Prostate gland (tissue), 2 donors: ENCODE results near the gene ARHGAP11A. TPM values are rescaled to one million over a fixed set of nuclear protein-coding genes. Genes with fewer than 3 reads are reported as not detected.

Experiments
- DNase-seq: peaks from one replicate; pipeline ENCODE4 v3.0.0-alpha.2; 2019; ENCODE audit warnings: low spot score
- H3K27ac ChIP-seq, 2 donors: fragments of 200-600 bp; sonication (generic); 2 replicates each; pipeline ENCODE4 v1.5.1; 2017 to 2019
- H3K27me3 ChIP-seq: fragments of 200-600 bp; sonication (generic); replicated peaks from 2 replicates; pipeline ENCODE4 v1.5.1; 2019; ENCODE audit not compliant: insufficient read depth
- H3K36me3 ChIP-seq, 2 donors: fragments of 200-600 bp; sonication (generic); 1 replicate in 1 of 2; 2 replicates in 1 of 2; pipeline versions ENCODE4 v1.5.1 to v1.8.1; 2017 to 2019
- H3K4me1 ChIP-seq: fragments of 200-600 bp; sonication (generic); replicated peaks from 2 replicates; pipeline ENCODE4 v1.5.1; 2019
- H3K4me3 ChIP-seq, 2 donors: fragments of 200-600 bp; sonication (generic); 2 replicates each; pipeline ENCODE4 v1.5.1; 2017 to 2019
- H3K9me3 ChIP-seq: fragments of 200-600 bp; sonication (generic); 2 replicates; pipeline ENCODE4 v1.5.1; 2017
- CTCF ChIP-seq, 4 experiments: fragments of 200-600 bp in 2 of 4; fragments of 450-650 bp in 2 of 4; sonication (generic) in 2 of 4; IDR thresholded peaks; 1 replicate in 3 of 4; 2 replicates in 1 of 4; pipeline ENCODE4 v1.5.1; 2016 to 2019; ENCODE audit warnings: antibody characterized with exemption in 4 of 4, mild to moderate bottlenecking in 2 of 4, moderate library complexity in 2 of 4
- POLR2A ChIP-seq: fragments of 450-650 bp; IDR thresholded peaks from one replicate; pipeline ENCODE4 v1.6.1; 2016; ENCODE audit warnings: antibody characterized with exemption, mild to moderate bottlenecking
- POLR2AphosphoS5 ChIP-seq: sonication (generic); formaldehyde crosslinking; IDR thresholded peaks from one replicate; pipeline ENCODE4 v1.6.1; 2017; ENCODE audit warnings: antibody characterized with exemption
- WGBS: methylation state at CpG from one replicate; pipeline ENCODE4 v1.1.5; 2018; 5-methylcytosine and 5-hydroxymethylcytosine counted together
- intact Hi-C: fragments of 100-400 bp; cut with DNase I; formaldehyde crosslinking; loops from one replicate; pipeline ENCODE4 v1.14.2; 2022
- total RNA-seq, 2 donors: library from RNA; depleted of rRNA; stranded (reverse); fragments of >200 nt; gene quantifications; one replicate each; pipeline ENCODE4 v1.1.0, GENCODE V29; 2016

ARHGAP11A gene
- total RNA-seq, 2 donors from 2014 or later = 2.6 to 7.0 TPM

- Histone ChIP-seq H3K4me1 (no peaks in the 10 kb centered on the region), H3K27me3 (no peaks in the 10 kb centered on the region), H3K27ac (no peak overlapping the region), H3K4me3 (no peak overlapping the region), H3K9me3 (no peaks in the 10 kb centered on the region), H3K36me3 (no peaks in the 10 kb centered on the region)
- DNase-seq = no peak
- TF ChIP-seq CTCF (IDR thresholded peaks at IDR 0.05) (no peak), POLR2A (no peak), POLR2AphosphoS5 (no peak)
- intact Hi-C loops = loop anchor here (10.0 kb wide), 1 partner anchor 467 kb away; no protein-coding TSS in a partner anchor
- WGBS = 95% methylated on average over 6 of the region's 6 CpGs
Measured at GRCh38 chr15:32667321-32667720, 52.0 kb downstream of the ARHGAP11A start.

GRCh38 chr15:32668942-32669341 lies 53.6 kb downstream of the ARHGAP11A start:
- H3K27me3 ChIP-seq = no peaks in the 10 kb centered on the region
- no peak for DNase-seq
- H3K4me1 ChIP-seq = no peaks in the 10 kb centered on the region
- no peak overlapping the region for H3K4me3 ChIP-seq
- H3K9me3 ChIP-seq = no peaks in the 10 kb centered on the region
- no peaks in the 10 kb centered on the region for H3K36me3 ChIP-seq
- no peak overlapping the region for H3K27ac ChIP-seq
- TF ChIP-seq POLR2AphosphoS5 (no peak), CTCF (IDR thresholded peaks at IDR 0.05) (no peak), POLR2A (no peak)
- intact Hi-C loops = loop anchor here (10.0 kb wide), 1 partner anchor 466 kb away; no protein-coding TSS in a partner anchor
- WGBS = 93% methylated on average over 2 of the region's 2 CpGs

GRCh38 chr15:32669896-32670611 lies 54.8 kb downstream of the ARHGAP11A start:
- no peaks in the 10 kb centered on the region for H3K36me3 ChIP-seq
- H3K4me1 ChIP-seq = no peaks in the 10 kb centered on the region
- H3K27ac ChIP-seq = no peak overlapping the region
- H3K4me3 ChIP-seq = no peak overlapping the region
- TF ChIP-seq POLR2A = no peak
- no peak for TF ChIP-seq CTCF (IDR thresholded peaks at IDR 0.05)
- TF ChIP-seq POLR2AphosphoS5 = no peak
- intact Hi-C loops = loop anchor here (10.0 kb wide), 1 partner anchor 465 kb away; no protein-coding TSS in a partner anchor
- H3K9me3 ChIP-seq = no peaks in the 10 kb centered on the region
- no peak for DNase-seq
- WGBS = 47% methylated on average over 5 of the region's 5 CpGs
- no peaks in the 10 kb centered on the region for H3K27me3 ChIP-seq

GRCh38 chr15:32670623-32671022 lies 55.3 kb downstream of the ARHGAP11A start:
- no peaks in the 10 kb centered on the region for H3K9me3 ChIP-seq
- no peak overlapping the region for H3K27ac ChIP-seq

More at GRCh38 chr15:32670623-32671022, 55.3 kb downstream of the ARHGAP11A start:
- intact Hi-C loops = no loop called here
- WGBS = 89% methylated on average over 3 of the region's 3 CpGs
- no peak overlapping the region for H3K4me3 ChIP-seq
- no peaks in the 10 kb centered on the region for H3K27me3 ChIP-seq
- TF ChIP-seq POLR2AphosphoS5 (no peak), POLR2A (no peak), CTCF (IDR thresholded peaks at IDR 0.05) (no peak)
- DNase-seq = no peak
- H3K36me3 ChIP-seq = no peaks in the 10 kb centered on the region
- no peaks in the 10 kb centered on the region for H3K4me1 ChIP-seq
